ENCODE data around the gene RAMACL. TPM values are rescaled to one million over a fixed set of nuclear protein-coding genes. Genes with fewer than 3 reads are reported as not detected.

RAMACL gene
- total RNA-seq, 1 donor from 2014 or later, result 6.6 TPM

- Histone ChIP-seq H3K27ac (no peak overlapping the region), H3K36me3 (no peaks in the 10 kb centered on the region), H3K4me3 (no peak overlapping the region), H3K4me1 (peaks cover 30% of the 10 kb centered on the region), H3K27me3 (ENCODE audit: low read depth) (no peaks in the 10 kb centered on the region), H3K9me3 (no peaks in the 10 kb centered on the region)
- intact Hi-C loops (cut with DNase I), result no loop called here
- DNase-seq (no peak), ATAC-seq (peak; percentile 44 to 61)
- no peak for TF ChIP-seq CTCF (IDR thresholded peaks at IDR 0.05)
These were observed 2.3 kb upstream of the RAMACL start for GRCh38 chr6:166588691-166589336.

- Histone ChIP-seq H3K4me1 (peaks cover 30% of the 10 kb centered on the region), H3K27ac (no peak overlapping the region), H3K4me3 (no peak overlapping the region), H3K36me3 (no peaks in the 10 kb centered on the region), H3K9me3 (no peaks in the 10 kb centered on the region), H3K27me3 (ENCODE audit: low read depth) (no peaks in the 10 kb centered on the region)
- TF ChIP-seq CTCF (IDR thresholded peaks at IDR 0.05), result no peak
- ATAC-seq, result peak in 1 of 2 donors; percentile 41
- DNase-seq, result no peak
- intact Hi-C loops (cut with DNase I), result no loop called here
These were observed 1.3 kb upstream of the RAMACL start for GRCh38 chr6:166587631-166588413.

- ATAC-seq (no peak), DNase-seq (no peak)
- Histone ChIP-seq H3K36me3 (no peaks in the 10 kb centered on the region), H3K4me1 (peaks cover 24% of the 10 kb centered on the region), H3K4me3 (no peak overlapping the region), H3K27me3 (ENCODE audit: low read depth) (no peaks in the 10 kb centered on the region), H3K27ac (no peak overlapping the region), H3K9me3 (no peaks in the 10 kb centered on the region)
- no peak for TF ChIP-seq CTCF (IDR thresholded peaks at IDR 0.05)
- intact Hi-C loops (cut with DNase I), result no loop called here
These were observed 1.5 kb downstream of the RAMACL start for GRCh38 chr6:166584853-166585429.

GRCh38 chr6:166584155-166584554, 2.3 kb downstream of the RAMACL start:
- DNase-seq, result no peak
- no peak for TF ChIP-seq CTCF (IDR thresholded peaks at IDR 0.05)
- H3K27ac ChIP-seq, result no peak overlapping the region
- peaks cover 19% of the 10 kb centered on the region for H3K4me1 ChIP-seq
- no peak overlapping the region for H3K4me3 ChIP-seq
- ATAC-seq, result peak; percentile 7 to 18
- no peaks in the 10 kb centered on the region for H3K9me3 ChIP-seq
- no peaks in the 10 kb centered on the region for H3K36me3 ChIP-seq
- intact Hi-C loops (cut with DNase I), result no loop called here
- no peaks in the 10 kb centered on the region for H3K27me3 ChIP-seq (ENCODE audit: low read depth)

GRCh38 chr6:166583230-166583965, 3.1 kb downstream of the RAMACL start:
- no peak overlapping the region for H3K27ac ChIP-seq
- intact Hi-C loops (cut with DNase I), result no loop called here
- peaks cover 15% of the 10 kb centered on the region for H3K4me1 ChIP-seq
- no peaks in the 10 kb centered on the region for H3K27me3 ChIP-seq (ENCODE audit: low read depth)
- no peaks in the 10 kb centered on the region for H3K36me3 ChIP-seq
- H3K4me3 ChIP-seq, result no peak overlapping the region
- no peak for ATAC-seq
- no peak for TF ChIP-seq CTCF (IDR thresholded peaks at IDR 0.05)
- H3K9me3 ChIP-seq, result no peaks in the 10 kb centered on the region
- DNase-seq, result no peak
